Mucosa of gallbladder (tissue), 1 donor: ENCODE data around the gene ATP10A. TPM values are rescaled to one million over a fixed set of nuclear protein-coding genes. Genes with fewer than 3 reads are reported as not detected.
"Not testable (repeated sequence)": the region's sequence is repeated elsewhere in the genome, so short reads cannot be mapped to it uniquely, and the experiment has no call there.

ENCODE experiments used
- DNase-seq: peaks from one replicate; pipeline ENCODE4 v3.0.0-alpha.2; 2020; ENCODE audit warnings: low spot score
- total RNA-seq: library from RNA; stranded (reverse); gene quantifications from one replicate; pipeline ENCODE4 v1.2.1, GENCODE V29; 2021
- donor health status: DM: no; HTN: no; CAD: no.

Gene ATP10A
- total RNA-seq, 1 donor from 2014 or later = 19.8 TPM

GRCh38 chr15:25653371-25653770, 209.8 kb downstream of the ATP10A start:
- DNase-seq = no peak

- DNase-seq = no peak
These were observed 210.4 kb downstream of the ATP10A start for GRCh38 chr15:25652704-25653103.

GRCh38 chr15:25649390-25649789, 213.7 kb downstream of the ATP10A start:
- no peak for DNase-seq

- no peak for DNase-seq
These were observed 220.0 kb downstream of the ATP10A start for GRCh38 chr15:25643120-25643519.

- DNase-seq = peak; percentile 13
These were observed 221.4 kb downstream of the ATP10A start for GRCh38 chr15:25641762-25642161.

- DNase-seq = no peak
These were observed 221.8 kb downstream of the ATP10A start for GRCh38 chr15:25641361-25641760.

- not testable (repeated sequence) for DNase-seq
These were observed 222.2 kb downstream of the ATP10A start for GRCh38 chr15:25640959-25641358.

- no peak for DNase-seq
These were observed 222.7 kb downstream of the ATP10A start for GRCh38 chr15:25640381-25640780.

GRCh38 chr15:25636486-25636885, 226.6 kb downstream of the ATP10A start:
- not testable (repeated sequence) for DNase-seq

- no peak for DNase-seq
These were observed 227.9 kb downstream of the ATP10A start for GRCh38 chr15:25635191-25635590.

GRCh38 chr15:25633862-25634261, 229.3 kb downstream of the ATP10A start:
- DNase-seq = no peak

- no peak for DNase-seq
These were observed 231.2 kb downstream of the ATP10A start for GRCh38 chr15:25631971-25632370.
